Measurements from ENCODE around the gene P3H4. TPM values are rescaled to one million over a fixed set of nuclear protein-coding genes. Genes with fewer than 3 reads are reported as not detected.

Gene P3H4
- polyA plus RNA-seq, 1 donor from 2014 or later: 17.8 TPM

- TF ChIP-seq POLR2AphosphoS5 (IDR thresholded peaks at IDR 0.05) (no peak), CTCF (IDR thresholded peaks at IDR 0.05; ENCODE audit: poor library complexity, severe bottlenecking) (no peak), EZH2 (IDR thresholded peaks at IDR 0.05; ENCODE audit: borderline replicate concordance, insufficient read depth, low read length, poor library complexity, severe bottlenecking) (no peak), SMC3 (conservative IDR thresholded peaks at IDR 0.05; ENCODE audit: poor library complexity) (no peak), EP300 (conservative IDR thresholded peaks at IDR 0.05; ENCODE audit: poor library complexity, severe bottlenecking) (no peak), TAF1 (IDR thresholded peaks at IDR 0.05; ENCODE audit: low read depth) (no peak), RAD21 (conservative IDR thresholded peaks at IDR 0.05) (no peak), MXI1 (conservative IDR thresholded peaks at IDR 0.05; ENCODE audit: poor library complexity, severe bottlenecking) (no peak)
- TF ChIP-seq, protein P1, sequence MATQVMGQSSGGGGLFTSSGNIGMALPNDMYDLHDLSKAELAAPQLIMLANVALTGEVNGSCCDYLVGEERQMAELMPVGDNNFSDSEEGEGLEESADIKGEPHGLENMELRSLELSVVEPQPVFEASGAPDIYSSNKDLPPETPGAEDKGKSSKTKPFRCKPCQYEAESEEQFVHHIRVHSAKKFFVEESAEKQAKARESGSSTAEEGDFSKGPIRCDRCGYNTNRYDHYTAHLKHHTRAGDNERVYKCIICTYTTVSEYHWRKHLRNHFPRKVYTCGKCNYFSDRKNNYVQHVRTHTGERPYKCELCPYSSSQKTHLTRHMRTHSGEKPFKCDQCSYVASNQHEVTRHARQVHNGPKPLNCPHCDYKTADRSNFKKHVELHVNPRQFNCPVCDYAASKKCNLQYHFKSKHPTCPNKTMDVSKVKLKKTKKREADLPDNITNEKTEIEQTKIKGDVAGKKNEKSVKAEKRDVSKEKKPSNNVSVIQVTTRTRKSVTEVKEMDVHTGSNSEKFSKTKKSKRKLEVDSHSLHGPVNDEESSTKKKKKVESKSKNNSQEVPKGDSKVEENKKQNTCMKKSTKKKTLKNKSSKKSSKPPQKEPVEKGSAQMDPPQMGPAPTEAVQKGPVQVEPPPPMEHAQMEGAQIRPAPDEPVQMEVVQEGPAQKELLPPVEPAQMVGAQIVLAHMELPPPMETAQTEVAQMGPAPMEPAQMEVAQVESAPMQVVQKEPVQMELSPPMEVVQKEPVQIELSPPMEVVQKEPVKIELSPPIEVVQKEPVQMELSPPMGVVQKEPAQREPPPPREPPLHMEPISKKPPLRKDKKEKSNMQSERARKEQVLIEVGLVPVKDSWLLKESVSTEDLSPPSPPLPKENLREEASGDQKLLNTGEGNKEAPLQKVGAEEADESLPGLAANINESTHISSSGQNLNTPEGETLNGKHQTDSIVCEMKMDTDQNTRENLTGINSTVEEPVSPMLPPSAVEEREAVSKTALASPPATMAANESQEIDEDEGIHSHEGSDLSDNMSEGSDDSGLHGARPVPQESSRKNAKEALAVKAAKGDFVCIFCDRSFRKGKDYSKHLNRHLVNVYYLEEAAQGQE (IDR thresholded peaks at IDR 0.05; ENCODE audit: borderline replicate concordance): no peak
- H3K4me3 ChIP-seq (ENCODE audit: low read length): no peak overlapping the region
- no peak overlapping the region for H3K4me2 ChIP-seq (ENCODE audit: low read length)
- no peaks in the 10 kb centered on the region for H3K9me3 ChIP-seq (ENCODE audit: low read length)
- peaks cover 7% of the 10 kb centered on the region for H3K79me2 ChIP-seq (replicated peaks; ENCODE audit: insufficient read depth, low read length)
- H3K36me3 ChIP-seq (ENCODE audit: insufficient read depth, low read length): no peaks in the 10 kb centered on the region
- H3K9ac ChIP-seq (ENCODE audit: low read length): no peak overlapping the region
- H4K20me1 ChIP-seq (ENCODE audit: insufficient read depth): peaks cover 22% of the 10 kb centered on the region
- H3F3A ChIP-seq (ENCODE audit: insufficient read depth, low read length, poor library complexity, severe bottlenecking): no peaks in the 10 kb centered on the region
- H3K27me3 ChIP-seq (ENCODE audit: insufficient read depth, low read depth, low read length): no peaks in the 10 kb centered on the region
- H3K27ac ChIP-seq (ENCODE audit: low read length): no peak overlapping the region
- H3K9me2 ChIP-seq (ENCODE audit: insufficient read depth, low read length): no peaks in the 10 kb centered on the region
- no peak overlapping the region for H2AFZ ChIP-seq (ENCODE audit: low read depth, low read length)
These were observed 42.3 kb downstream of the P3H4 start for GRCh38 chr17:41769346-41769862.

GRCh38 chr17:41768682-41769288 is 43.0 kb downstream of the P3H4 start:
- Histone ChIP-seq H4K20me1 (ENCODE audit: insufficient read depth) (peaks cover 22% of the 10 kb centered on the region), H3K27ac (ENCODE audit: low read length) (no peak overlapping the region), H3K4me3 (ENCODE audit: low read length) (no peak overlapping the region), H3K4me2 (ENCODE audit: low read length) (no peak overlapping the region), H3F3A (ENCODE audit: insufficient read depth, low read length, poor library complexity, severe bottlenecking) (no peaks in the 10 kb centered on the region), H3K9me2 (ENCODE audit: insufficient read depth, low read length) (no peaks in the 10 kb centered on the region), H3K36me3 (ENCODE audit: insufficient read depth, low read length) (no peaks in the 10 kb centered on the region), H3K9me3 (ENCODE audit: low read length) (no peaks in the 10 kb centered on the region), H2AFZ (ENCODE audit: low read depth, low read length) (no peak overlapping the region), H3K27me3 (ENCODE audit: insufficient read depth, low read depth, low read length) (no peaks in the 10 kb centered on the region), H3K79me2 (replicated peaks; ENCODE audit: insufficient read depth, low read length) (peaks cover 6% of the 10 kb centered on the region), H3K9ac (ENCODE audit: low read length) (no peak overlapping the region)
- TF ChIP-seq MXI1 (conservative IDR thresholded peaks at IDR 0.05; ENCODE audit: poor library complexity, severe bottlenecking): no peak
- no peak for TF ChIP-seq SMC3 (conservative IDR thresholded peaks at IDR 0.05; ENCODE audit: poor library complexity)
- no peak for TF ChIP-seq EZH2 (IDR thresholded peaks at IDR 0.05; ENCODE audit: borderline replicate concordance, insufficient read depth, low read length, poor library complexity, severe bottlenecking)
- no peak for TF ChIP-seq EP300 (conservative IDR thresholded peaks at IDR 0.05; ENCODE audit: poor library complexity, severe bottlenecking)
